ENCODE data around the gene TEX14.
A peak's percentile ranks its signal among the peaks of the same experiment; 100 is the strongest.

The TEX14 gene

GRCh38 chr17:58527949-58528348, 163.9 kb downstream of the TEX14 start:
- no peak for DNase-seq (ENCODE audit: low spot score)

- no peak for DNase-seq (ENCODE audit: low spot score)
Measured at GRCh38 chr17:58527306-58527705, 164.5 kb downstream of the TEX14 start.

GRCh38 chr17:58525239-58525638, 166.6 kb downstream of the TEX14 start:
- DNase-seq (ENCODE audit: low spot score) = no peak

GRCh38 chr17:58521680-58522079, 170.2 kb downstream of the TEX14 start:
- DNase-seq (ENCODE audit: low spot score) = no peak

- DNase-seq (ENCODE audit: low spot score) = peak; percentile 13
Measured at GRCh38 chr17:58520843-58521430, 170.9 kb downstream of the TEX14 start.

DNA sequence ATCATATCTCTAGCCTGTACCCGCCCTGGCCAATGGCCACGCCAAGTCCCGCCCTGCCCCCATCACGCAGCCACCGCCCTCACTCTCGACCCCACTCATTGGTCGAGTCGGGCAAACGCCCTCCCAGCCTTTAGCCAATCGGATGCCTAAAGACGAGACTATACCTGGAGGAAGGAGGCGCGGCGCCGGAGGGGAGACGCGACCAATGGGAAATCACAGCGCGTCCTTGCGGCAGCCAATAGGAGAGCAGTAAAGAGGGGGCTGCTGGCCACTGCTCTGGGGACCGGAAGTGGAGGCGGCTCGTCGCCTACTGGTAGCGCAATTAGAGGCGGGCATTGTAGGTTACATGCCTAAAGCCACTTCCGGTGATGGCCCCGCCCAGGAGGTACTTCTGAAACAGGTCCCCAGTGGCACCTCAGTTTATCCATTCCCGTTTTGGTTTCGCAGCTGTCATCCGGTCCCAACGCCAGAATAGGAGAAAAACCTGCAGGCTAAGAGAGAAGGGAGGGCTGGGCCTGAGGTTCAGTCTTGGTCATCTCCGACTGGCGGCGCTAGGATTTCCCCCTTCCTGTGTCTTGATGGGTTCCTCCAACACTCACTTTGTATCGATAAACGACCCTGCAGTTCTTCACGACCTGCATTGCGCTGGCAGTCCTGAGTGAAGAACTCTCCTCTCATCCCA, 173.8 kb downstream of the TEX14 start:
- peak; percentile 100 for DNase-seq (ENCODE audit: low spot score)

GRCh38 chr17:58517378-58517927, 174.4 kb downstream of the TEX14 start:
- DNase-seq (ENCODE audit: low spot score) = no peak

DNA sequence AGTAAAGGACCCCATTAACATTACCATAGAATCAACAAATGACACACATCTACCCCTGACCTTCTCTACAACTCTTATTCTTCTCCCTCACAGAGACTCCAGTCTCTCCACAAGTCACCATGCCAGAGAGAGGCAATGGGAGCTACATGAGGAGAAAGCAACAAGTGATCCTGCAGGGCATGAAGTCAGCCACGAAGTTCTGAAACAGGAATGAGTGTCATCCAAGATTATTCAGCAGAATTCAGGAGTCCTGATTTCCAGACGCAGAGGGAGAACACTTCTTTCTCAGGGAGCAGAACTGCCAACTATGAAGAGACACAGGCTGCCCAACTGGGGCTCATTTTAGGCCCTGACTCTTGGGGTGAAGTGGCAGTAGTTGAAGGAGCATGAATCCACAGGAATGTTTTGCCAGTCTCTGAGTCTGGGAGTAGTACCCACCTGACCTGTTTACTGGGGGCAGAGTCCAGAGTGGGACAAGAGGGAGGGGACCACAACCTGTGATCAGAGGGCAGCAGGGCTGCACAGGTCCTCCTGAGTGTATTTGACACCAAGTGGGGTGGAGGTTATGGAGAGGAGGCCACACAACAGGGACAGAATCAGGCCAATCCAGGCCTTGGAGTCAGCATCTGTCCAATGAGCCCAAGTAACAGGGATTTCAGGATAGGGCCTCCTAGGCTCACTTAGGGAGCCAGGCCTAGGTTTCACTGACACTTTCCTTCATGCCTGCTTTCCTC, 175.0 kb downstream of the TEX14 start:
- no peak for DNase-seq (ENCODE audit: low spot score)

GRCh38 chr17:58515286-58515685, 176.6 kb downstream of the TEX14 start:
- DNase-seq (ENCODE audit: low spot score) = no peak

DNA sequence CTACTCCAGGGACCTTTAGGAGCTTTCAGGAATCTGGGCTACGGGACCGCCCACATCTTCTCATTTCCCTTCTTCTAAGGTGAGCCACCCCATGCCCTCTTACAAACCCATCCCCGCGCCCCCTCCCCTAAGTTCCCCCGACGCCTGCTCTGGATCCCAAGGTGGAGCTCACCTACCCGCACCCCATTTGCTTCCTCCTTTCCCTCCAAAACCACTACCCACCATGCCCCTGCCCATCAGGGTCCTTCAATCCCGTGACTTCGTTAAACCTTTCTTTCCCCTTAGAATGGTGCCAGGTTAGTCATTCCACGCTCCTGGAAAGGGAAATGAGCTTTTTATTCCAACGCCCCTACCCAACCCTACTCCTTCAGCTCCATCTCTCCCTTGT, 177.1 kb downstream of the TEX14 start:
- no peak for DNase-seq (ENCODE audit: low spot score)

DNA sequence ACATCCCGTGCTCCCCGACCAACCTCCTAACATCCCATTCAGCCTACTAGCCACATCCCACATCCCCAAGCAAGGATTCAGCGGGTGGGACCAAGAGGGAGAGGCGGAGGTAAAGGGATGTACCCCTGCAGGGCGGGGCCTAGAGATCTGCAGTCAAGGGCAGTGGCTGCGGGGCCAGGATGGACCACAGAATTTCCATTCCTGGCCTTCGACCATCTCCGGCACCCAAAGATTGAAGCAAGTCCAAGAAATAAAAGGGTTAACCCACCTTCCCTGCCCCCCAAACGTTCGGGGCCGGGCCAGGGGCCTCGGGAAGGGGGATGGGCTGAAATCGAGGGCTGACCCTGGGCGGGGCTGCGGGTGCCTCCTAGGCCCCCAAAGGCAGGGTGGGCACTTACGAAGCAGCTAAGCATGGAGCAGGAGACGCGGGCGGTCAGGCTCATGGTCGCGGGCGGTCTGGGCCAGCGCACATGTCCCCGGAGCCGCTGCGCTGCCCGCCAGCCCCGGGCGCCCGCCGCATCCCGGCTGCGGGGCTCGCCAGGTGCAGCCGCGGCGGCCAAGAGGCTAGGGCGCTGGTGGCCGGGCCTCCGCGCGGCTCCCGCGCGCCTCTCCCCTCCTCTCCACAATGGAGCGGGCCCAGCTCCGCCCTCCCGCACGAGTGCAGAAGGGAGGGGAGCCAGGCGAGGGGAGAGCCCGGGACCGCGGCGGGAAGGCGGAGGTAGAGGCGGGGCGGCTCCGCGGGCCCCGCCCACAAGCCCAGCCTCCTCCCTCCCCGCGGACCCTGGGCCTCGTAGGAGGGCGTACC, 177.7 kb downstream of the TEX14 start, which contains the start of gene MTMR4:
TSS of gene MTMR4 (minus strand) at position 674 of the 805 bp plus-strand sequence. CDS start at position 443, 231 bp downstream.
- peak; percentile 78 for DNase-seq (ENCODE audit: low spot score)

DNA sequence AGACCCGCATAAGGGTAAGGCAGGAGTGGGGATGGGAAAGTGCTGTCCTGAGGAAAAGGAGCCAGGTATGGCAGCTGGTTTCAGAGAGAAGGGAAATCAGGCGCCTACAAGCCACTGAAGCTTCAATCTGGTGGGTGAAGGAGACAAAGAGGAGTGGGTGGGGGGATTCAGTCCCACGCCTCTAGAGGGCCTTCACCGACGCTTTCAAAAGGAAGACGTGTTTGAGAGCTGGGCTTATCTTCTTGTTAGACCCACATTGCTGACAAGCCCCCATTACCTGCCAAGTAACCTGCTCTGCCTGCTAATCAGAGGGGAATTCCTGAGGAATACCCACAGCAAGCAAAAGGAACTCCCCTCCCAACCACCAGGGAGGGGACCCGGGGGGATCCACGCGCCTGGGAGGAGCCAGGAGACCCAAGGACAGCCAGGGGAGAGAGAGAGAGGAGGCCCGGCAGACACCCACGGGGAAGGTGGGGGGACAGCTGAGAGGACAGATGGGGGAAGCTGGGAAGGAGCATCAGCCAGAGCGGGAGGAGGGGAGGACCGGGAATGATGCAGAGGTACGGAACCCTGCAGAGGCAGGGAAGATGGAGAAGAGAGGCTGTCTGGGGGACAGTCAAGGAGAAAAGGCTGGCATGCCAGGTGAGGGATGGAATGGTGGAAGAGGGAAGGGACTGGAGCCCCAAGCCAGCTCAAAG, 178.4 kb downstream of the TEX14 start:
- DNase-seq (ENCODE audit: low spot score) = no peak

DNA sequence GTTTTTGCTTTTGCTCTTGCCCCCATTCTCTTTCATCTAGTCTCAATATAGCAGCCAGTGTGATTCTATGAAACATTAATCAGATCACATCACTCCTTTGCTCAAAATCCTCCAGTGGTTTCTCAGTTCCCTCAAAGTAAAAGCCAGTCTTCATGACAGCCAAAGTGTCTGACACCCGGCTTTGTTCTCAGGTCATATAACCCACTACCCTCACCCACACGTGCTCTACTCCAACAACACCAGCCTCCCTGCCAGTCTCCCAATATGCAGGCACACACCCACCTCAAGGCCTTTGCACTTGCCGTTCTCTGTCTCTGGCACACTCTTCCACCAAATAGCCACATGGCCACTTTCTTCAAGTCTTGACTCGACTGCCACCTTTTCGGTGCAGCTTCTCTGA, 181.8 kb downstream of the TEX14 start:
- DNase-seq (ENCODE audit: low spot score) = no peak

DNA sequence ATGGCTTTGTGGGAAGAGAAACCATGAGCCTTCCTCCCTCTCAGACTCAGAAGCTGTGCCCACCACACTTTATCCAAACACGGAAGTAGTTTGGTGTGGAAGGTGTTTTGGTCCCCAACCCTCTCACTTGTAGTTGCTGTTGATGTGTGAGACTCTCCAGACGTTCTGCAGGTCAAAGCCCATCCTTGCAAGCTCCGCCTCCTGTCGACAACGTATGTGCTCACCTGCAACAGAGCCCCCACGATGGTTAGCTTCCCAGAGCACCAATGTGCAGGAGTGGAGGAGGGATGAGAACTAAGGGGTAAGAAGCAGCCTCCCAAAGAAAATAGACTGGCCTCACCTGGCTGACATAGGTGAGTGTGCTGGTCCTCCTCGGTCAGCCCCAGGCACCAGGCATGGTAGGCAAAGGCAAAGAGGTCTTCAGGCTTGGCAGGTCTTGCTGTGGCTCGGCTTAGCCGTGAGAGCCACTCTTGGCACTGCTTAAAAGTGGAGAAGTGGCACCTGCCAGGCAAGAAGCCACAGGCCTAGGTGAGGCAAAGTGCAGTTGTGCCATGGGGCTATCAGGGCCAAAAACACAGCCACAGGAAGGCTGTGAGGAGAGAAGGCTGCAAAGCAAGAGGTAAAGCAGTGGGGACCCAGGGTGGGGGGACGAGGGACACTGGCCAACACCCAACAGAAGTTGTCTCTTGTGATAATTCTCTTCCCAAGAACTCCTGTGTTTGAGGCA, 183.3 kb downstream of the TEX14 start:
- no peak for DNase-seq (ENCODE audit: low spot score)

- no peak for DNase-seq (ENCODE audit: low spot score)
Measured at GRCh38 chr17:58507123-58507634, 184.7 kb downstream of the TEX14 start.

Data from hematopoietic multipotent progenitor cell treated with erythropoietin and hydrocortisone succinate and interleukin-3 and kit ligand, for 15 days (in vitro differentiated cells).